ES-I3 (cell line): ENCODE measurements around the gene GPATCH4.
"Not testable (repeated sequence)": the region's sequence is repeated elsewhere in the genome, so short reads cannot be mapped to it uniquely, and the experiment has no call there.

Experiments
- H3K36me3 ChIP-seq: 2 replicates; pipeline ENCODE4 v1.6.1; 2013; ENCODE audit warnings: mild to moderate bottlenecking, low read length, control low read depth, moderate library complexity; ENCODE audit not compliant: insufficient read depth
- H3K4me1 ChIP-seq: 2 replicates; pipeline ENCODE4 v1.6.1; 2013; ENCODE audit warnings: mild to moderate bottlenecking, control low read depth, low read length; ENCODE audit not compliant: insufficient read depth
- H3K9ac ChIP-seq: 2 replicates; pipeline ENCODE4 v1.6.1; 2013; ENCODE audit warnings: low read depth, mild to moderate bottlenecking, low read length, moderate library complexity
- H3K9me3 ChIP-seq: 2 replicates; pipeline ENCODE4 v1.6.1; 2013; ENCODE audit warnings: mild to moderate bottlenecking, low read length, moderate library complexity; ENCODE audit not compliant: control insufficient read depth, insufficient read depth

GPATCH4 gene

GRCh38 chr1:156560585-156561163, 40.6 kb downstream of the GPATCH4 start:
- no peaks in the 10 kb centered on the region for H3K4me1 ChIP-seq
- peaks cover 10% of the 10 kb centered on the region for H3K36me3 ChIP-seq
- no peak overlapping the region for H3K9ac ChIP-seq
- H3K9me3 ChIP-seq: no peaks in the 10 kb centered on the region

GRCh38 chr1:156559797-156560385, 41.4 kb downstream of the GPATCH4 start:
- peaks cover 10% of the 10 kb centered on the region for H3K36me3 ChIP-seq
- no peaks in the 10 kb centered on the region for H3K9me3 ChIP-seq
- no peak overlapping the region for H3K9ac ChIP-seq
- no peaks in the 10 kb centered on the region for H3K4me1 ChIP-seq

DNA sequence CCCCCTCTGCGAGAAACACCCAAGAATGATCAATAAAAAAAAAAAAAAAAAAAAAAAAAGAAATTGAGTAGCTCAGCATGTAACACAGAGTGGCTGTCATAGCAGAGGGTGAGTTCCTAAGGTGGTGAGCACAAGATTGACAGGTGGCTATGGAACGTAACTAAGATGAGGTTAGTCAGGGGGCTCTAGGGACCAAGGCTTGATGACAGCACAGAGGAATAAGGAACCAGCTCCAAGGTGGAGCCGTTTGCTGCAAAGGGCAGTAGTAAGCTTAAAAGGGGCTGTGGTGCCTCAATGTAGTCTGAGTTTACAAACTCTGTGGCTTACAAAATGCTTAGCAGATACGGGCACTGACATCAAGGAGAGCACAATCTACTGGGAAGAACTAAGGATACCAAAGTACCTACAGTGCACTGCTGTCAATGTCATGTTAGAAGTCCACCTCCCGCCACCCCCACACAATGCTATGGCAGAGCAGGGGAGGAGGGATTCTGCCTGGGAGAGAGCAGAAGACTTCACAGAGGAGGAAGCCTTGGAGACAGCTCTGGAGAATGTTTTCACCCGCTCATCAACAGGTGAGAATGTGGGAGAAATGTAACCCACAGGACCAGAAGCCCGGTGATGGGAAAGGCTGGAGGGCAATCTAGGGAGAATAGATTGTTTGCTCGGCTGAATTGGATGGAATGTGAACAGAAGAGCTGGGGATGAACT, 42.0 kb downstream of the GPATCH4 start:
- no peaks in the 10 kb centered on the region for H3K4me1 ChIP-seq
- H3K36me3 ChIP-seq: peaks cover 14% of the 10 kb centered on the region
- no peak overlapping the region for H3K9ac ChIP-seq
- H3K9me3 ChIP-seq: no peaks in the 10 kb centered on the region

DNA sequence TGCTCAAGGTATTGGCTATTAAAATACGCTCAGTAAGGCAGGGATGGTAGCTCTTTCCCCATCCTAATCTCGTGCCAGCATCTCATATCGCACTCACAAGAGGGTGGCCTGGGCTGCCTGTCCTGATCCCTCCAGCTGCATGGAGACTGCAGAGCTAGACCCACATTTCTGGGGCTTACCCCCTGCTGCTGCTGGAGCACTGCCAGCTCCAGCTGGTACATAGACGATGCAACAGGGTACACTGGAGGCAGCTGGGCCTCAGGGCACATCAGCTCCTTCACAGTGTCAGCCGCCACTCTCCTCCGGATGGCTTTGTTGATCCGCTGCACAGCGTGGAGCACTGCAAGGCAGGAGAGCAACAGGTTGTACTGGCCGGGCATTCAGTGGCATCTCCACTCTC, 44.9 kb downstream of the GPATCH4 start:
- Histone ChIP-seq H3K4me1 (no peaks in the 10 kb centered on the region), H3K9me3 (no peaks in the 10 kb centered on the region), H3K36me3 (peaks cover 9% of the 10 kb centered on the region), H3K9ac (no peak overlapping the region)

DNA sequence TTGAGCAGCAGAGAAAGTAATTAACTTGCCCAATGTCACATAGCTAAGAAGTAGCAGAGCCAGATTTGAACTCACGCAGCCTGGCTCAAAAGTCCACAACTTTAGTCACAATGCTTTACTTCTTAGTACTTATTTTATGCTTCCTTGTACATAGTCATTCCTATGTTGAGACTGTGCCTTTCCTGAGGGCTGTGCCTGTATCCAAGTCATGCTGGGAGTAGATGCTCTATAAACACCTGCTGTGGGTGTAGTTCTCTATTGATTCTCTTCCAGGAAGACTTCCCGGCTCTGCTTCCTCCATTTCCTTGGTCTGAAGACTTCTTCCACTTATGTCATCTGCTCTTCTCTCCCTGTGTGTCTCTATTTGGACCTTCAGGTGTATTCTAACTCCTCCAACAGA, 45.6 kb downstream of the GPATCH4 start:
- Histone ChIP-seq H3K9me3 (no peaks in the 10 kb centered on the region), H3K4me1 (no peaks in the 10 kb centered on the region), H3K36me3 (peaks cover 9% of the 10 kb centered on the region), H3K9ac (no peak overlapping the region)

DNA sequence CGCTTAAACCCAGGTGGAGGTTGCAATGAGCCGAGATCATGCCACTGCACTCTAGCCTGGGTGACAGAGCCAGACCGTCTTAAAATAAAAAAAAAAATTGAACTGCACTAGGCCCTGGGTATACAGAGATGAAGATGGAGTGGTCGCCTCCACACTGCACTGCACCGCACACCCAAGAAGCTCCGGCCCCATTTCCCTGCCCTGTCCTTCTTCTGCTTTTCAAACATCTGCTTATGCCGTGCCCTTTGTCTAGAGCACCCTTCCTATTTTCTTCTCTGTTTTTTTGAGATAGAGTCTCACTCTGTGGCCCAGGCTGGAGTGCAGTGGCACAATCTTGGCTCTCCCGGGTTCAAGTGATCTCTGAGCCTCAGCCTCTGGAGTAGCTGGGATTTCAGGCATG, 46.3 kb downstream of the GPATCH4 start:
- H3K36me3 ChIP-seq: peaks cover 9% of the 10 kb centered on the region
- H3K4me1 ChIP-seq: no peaks in the 10 kb centered on the region
- no peaks in the 10 kb centered on the region for H3K9me3 ChIP-seq
- H3K9ac ChIP-seq: no peak overlapping the region

DNA sequence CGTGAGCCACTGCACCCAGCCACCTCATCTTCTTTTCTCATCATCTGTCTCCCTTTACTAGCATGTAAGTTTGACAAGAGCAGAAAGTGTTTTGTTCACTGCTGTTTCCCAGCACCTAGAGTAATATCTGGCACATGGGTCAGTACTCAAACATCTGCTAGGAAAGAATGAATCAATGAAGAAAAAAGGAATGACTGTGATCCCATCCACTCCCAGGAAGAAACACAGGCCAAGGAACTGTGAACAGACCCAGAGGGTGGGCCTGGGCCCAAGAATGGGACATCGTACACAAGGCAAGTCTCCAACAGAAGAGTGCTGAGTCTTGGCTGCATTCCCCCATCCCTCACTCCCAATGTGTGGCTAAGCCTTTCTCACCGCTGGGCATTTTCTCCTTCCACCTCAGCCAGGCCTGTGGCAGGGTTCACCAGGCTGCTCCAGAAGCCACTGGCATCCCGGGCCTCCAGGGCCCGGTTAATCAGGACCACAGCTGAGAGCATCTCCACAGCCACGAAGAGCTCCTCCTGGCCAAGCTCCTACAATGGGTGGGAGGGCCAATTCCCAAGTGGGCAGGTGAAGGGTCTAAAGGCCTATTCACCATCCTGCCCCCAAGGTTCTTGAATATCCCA, 47.3 kb downstream of the GPATCH4 start:
- no peak overlapping the region for H3K9ac ChIP-seq
- H3K4me1 ChIP-seq: no peaks in the 10 kb centered on the region
- no peaks in the 10 kb centered on the region for H3K9me3 ChIP-seq
- H3K36me3 ChIP-seq: peaks cover 9% of the 10 kb centered on the region

- H3K9ac ChIP-seq, H3K4me1 ChIP-seq, H3K9me3 ChIP-seq, H3K36me3 ChIP-seq: not testable (repeated sequence)
These were observed 48.3 kb downstream of the GPATCH4 start for GRCh38 chr1:156552937-156553336.

DNA sequence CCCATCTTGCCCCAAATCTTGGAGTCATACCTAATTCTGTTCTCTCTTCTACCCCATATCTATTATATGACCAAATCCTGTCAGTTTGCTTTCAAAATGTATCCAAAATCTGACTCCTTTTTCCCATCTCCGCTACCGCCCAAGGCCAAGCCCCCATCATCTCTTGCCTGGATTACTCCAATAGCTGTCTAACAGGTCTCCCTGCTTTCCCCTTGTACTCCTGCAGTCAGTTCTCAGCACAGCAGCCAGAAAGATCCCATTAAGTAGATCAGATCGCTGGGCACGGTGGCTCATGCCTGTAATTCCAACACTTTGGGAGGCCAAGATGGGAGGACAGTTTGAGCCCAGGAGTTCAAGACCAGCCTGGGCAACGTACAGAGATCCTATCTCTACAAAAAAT, 48.8 kb downstream of the GPATCH4 start:
- no peaks in the 10 kb centered on the region for H3K4me1 ChIP-seq
- no peak overlapping the region for H3K9ac ChIP-seq
- H3K9me3 ChIP-seq: no peaks in the 10 kb centered on the region
- H3K36me3 ChIP-seq: peaks cover 9% of the 10 kb centered on the region

DNA sequence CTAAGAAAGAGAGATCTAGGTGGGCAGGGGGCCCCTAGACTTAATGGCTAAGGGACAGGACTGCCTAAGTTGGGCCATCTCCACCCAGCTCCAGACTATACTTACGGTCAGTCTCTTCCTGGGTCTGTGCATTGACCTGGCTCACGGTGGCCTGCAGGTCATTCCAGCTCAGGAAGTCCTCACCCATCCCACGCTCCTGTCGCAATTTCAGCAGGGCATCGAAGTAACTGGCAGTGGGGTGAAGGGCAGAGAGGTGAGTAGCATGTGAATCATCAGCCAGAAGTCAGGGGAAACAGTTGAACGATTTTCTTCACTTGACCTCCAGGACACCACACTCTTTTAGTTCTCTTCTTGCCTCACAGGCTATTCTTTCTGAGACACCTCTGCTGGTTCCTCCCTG, 49.4 kb downstream of the GPATCH4 start:
- Histone ChIP-seq H3K36me3 (peaks cover 9% of the 10 kb centered on the region), H3K9ac (no peak overlapping the region), H3K4me1 (no peaks in the 10 kb centered on the region), H3K9me3 (no peaks in the 10 kb centered on the region)

DNA sequence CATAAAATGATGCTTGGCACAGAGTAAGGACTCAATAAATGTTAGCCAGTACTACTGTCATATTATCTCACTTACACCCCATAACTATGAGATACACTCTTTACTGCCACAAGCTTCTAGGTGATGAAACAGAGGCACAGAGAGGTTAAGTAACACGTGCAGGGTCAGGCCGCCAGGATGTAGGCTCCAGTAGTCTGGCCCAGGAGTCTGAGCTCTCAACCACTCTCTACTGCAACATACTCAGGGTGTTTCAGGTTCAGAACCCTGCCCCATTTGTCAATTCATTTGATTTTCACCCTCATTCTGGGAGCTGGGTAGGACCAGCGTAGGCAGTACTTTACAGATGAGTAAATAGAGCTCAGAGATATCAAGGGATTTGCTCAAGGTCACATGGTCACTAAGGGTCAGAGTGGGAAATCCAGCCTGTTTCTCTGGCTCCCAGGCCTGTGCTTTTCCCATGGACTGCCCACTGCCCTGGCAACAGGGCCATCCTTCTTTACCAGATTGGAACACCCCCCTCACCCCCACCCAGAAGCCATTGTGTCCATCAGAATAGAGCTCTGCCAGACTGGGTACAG, 50.1 kb downstream of the GPATCH4 start:
- no peak overlapping the region for H3K9ac ChIP-seq

GRCh38 chr1:156550346-156550745, 50.9 kb downstream of the GPATCH4 start:
- Histone ChIP-seq H3K36me3 (peaks cover 4% of the 10 kb centered on the region), H3K4me1 (no peaks in the 10 kb centered on the region), H3K9ac (no peak overlapping the region), H3K9me3 (no peaks in the 10 kb centered on the region)

More for the DNA sequence above, 50.1 kb downstream of the GPATCH4 start:
- H3K9me3 ChIP-seq: no peaks in the 10 kb centered on the region
- no peaks in the 10 kb centered on the region for H3K4me1 ChIP-seq
- peaks cover 9% of the 10 kb centered on the region for H3K36me3 ChIP-seq

GRCh38 chr1:156549831-156550230, 51.4 kb downstream of the GPATCH4 start:
- peaks cover 8% of the 10 kb centered on the region for H3K36me3 ChIP-seq
- no peak overlapping the region for H3K9ac ChIP-seq
- H3K4me1 ChIP-seq: no peaks in the 10 kb centered on the region
- no peaks in the 10 kb centered on the region for H3K9me3 ChIP-seq

- no peaks in the 10 kb centered on the region for H3K9me3 ChIP-seq
- no peaks in the 10 kb centered on the region for H3K4me1 ChIP-seq
- H3K36me3 ChIP-seq: peaks cover 5% of the 10 kb centered on the region
- no peak overlapping the region for H3K9ac ChIP-seq
These were observed 51.9 kb downstream of the GPATCH4 start for GRCh38 chr1:156549390-156549789.
